ENCODE data around the gene TCF12.
"Not testable (repeated sequence)": the region's sequence is repeated elsewhere in the genome, so short reads cannot be mapped to it uniquely, and the experiment has no call there.

Gene TCF12

DNA sequence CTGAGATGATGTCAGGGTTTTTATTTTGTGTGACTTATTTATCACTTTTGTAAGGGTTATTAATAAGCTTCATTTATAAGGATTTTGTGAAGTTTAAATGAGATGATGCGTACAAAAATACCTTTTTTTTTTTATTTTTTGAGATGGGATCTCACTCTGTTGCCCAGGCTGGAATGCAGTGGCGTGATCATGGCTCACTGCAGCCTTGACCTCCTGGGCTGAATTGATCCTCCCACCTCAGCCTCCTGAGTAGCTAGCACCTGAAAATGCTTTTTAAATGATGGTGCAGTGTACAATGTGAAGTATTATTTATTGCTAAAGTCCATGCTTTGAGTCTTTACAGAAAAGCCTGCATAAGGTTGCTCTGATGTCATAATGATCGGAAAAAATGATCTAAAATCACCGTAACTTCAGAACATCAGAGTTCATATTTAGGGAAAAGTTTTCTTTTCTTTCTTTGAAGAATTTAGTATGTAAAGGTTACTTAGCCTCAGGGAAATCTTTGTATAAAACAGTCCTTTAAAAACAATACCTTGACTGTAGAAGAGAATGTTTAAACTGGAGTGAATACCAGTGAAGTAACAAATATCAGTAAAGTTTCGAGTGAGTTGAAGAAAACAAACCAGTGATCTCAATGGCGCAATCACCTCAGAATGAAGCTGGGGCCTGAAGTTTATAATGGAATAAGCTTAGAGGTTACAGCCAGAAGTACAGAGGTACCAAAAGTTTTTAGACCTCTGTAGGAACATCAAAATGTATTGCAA, 29.7 kb downstream of the TCF12 start:
- DNase-seq = no peak

DNA sequence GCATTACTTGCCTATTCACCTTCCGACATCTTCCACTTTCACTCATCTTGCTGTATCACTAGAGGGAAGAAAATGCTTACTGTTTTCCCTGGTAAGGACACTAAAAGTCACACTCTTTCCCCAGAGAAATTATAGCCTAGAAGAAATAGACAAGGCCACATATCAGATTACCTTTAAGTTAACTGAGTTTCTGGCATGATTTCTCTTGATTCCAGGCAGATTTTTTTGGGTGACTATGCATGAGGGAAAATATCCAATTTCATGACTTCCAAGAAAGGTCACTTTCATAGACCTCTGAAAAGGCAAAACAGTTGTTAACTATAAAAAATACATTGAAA, 30.3 kb downstream of the TCF12 start:
- no peak for DNase-seq

- no peak for DNase-seq
These were observed 32.5 kb downstream of the TCF12 start for GRCh38 chr15:56950979-56951378.

GRCh38 chr15:56953790-56954189, 35.3 kb downstream of the TCF12 start:
- no peak for DNase-seq

- DNase-seq = not testable (repeated sequence)
These were observed 36.6 kb downstream of the TCF12 start for GRCh38 chr15:56955011-56955410.

DNA sequence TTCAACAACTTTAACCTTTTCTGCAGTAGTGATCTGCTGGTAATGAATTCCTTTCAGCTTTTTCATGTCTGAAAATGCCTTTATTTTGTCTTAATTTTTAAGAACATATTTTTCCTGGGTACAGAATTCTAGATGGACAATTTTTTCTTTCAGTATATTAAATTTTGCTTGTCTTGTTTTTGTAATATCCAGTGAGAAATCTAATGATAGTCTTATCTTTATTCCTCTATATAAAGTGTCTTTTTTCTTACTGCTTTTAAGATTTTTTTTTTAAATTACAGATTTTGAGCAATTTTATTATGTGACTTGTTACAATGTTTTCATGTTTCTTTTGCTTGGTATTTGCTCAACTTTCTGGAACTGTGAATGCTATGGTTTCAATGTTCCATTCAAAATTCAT, 38.1 kb downstream of the TCF12 start:
- no peak for DNase-seq

- no peak for DNase-seq
These were observed 39.5 kb downstream of the TCF12 start for GRCh38 chr15:56957812-56958406.

GRCh38 chr15:56959318-56959648, 40.8 kb downstream of the TCF12 start:
- DNase-seq = no peak

GRCh38 chr15:56960116-56960515, 41.7 kb downstream of the TCF12 start:
- no peak for DNase-seq

DNA sequence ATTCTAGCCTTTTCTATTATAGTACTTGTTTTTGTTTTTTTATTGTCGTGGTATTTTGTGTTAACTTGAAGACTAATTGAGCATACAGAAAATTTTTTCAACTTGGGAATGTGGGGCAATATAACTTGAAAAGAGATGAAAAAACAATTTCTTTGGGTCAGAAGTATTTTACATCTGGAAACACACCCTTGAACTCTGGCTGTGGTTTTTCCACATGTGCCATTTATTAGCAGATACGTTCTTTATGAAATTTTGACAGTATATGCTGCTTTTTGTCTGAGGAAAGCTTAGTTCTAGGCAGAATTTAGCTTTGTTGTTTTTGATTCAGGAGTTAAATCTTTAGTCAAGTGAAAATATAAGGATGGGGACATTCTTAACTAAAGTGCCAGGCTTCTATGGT, 44.7 kb downstream of the TCF12 start:
- DNase-seq = no peak

DNA sequence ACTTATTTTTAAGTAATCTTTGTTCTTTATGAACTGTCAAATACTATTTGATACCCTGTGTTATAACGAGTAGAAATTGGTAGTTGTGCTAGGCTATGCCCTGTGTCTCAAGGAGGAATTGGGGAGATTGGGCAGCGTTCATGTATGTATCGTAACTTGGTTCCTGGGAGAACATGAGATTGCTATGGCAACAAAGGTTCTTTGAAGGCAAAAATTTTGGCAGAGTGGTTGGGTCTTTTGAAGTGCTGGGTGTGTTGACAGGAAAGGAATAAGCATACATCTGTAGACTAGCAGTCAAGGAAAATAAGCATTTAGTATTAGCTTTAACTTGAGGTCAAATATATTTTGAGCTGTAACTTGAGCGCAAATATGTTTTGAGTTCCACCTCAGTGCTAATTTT, 45.3 kb downstream of the TCF12 start:
- no peak for DNase-seq

DNA sequence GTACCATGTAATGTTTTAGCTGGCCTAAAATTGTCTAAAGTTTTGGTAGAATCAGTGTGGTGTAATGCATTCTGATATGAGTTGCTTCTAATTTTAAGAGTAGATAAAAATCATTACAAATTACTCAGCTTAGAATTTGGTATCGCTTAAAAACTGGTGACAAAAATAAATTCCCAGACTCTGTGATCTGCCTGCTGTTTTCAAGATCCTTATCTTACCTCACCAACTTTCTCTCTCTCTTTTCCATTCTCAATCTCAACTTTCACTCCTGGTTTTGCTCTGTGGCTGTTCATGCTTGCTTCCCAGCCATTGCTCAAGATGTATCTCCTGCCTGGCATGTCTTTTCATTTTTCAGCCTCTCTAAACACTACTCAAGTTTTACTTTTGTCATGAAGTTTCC, 45.7 kb downstream of the TCF12 start:
- DNase-seq = no peak

DNA sequence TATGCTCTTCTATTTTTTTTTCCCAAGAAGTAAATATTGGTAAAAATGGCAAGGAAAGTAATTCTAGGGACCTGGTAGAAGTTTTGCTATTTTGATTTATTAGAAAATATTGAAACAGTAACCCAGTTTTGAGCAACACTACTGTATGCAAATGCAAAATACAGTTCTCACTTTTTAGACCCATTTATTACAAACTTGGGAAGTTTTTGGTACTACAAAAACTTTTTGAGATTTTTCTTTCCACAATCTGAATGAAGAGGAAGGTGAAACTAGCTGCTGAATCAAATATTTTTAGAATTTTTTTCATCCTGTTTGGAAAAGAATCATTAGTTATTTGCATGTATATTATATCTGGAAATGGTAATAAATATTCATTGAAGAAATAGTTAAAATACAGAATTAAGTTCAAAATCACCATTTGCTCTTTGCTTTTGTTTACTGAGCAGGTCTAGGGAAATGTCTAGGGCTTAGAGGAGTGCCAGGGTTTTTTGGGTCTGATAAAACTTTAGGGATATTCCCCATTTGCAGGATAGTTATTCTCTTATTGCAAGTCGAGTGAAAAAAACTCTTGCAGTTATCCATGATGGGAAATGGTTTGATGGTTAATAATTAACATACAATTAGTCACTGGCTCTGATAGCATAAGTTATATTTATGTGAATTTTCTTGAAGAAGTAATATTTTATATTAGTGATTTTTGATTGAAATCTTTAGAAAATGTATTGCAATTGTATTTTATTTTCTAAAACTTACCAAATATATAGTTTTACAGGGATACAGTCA, 47.0 kb downstream of the TCF12 start:
- no peak for DNase-seq

DNA sequence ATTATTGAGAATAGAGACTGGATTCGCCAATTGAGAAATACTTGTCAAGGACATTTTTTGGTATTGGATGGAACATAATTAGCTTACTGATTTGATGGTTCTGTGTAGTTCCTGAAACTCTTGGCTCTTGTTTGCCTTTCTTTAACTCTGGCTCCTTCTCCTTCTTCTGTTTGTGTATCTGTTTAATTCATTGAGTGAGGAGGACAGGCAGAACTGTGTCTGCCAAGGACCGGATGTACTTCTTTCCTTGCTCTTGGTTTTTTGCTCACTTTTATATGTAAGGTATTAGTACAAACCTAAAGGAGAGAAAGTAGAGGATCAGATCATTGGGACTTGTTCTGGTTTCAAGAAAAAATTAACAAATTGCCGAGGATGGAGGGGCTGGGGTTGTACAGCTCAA, 48.9 kb downstream of the TCF12 start:
- DNase-seq = no peak

- DNase-seq = no peak
These were observed 49.8 kb downstream of the TCF12 start for GRCh38 chr15:56968256-56968655.

DNA sequence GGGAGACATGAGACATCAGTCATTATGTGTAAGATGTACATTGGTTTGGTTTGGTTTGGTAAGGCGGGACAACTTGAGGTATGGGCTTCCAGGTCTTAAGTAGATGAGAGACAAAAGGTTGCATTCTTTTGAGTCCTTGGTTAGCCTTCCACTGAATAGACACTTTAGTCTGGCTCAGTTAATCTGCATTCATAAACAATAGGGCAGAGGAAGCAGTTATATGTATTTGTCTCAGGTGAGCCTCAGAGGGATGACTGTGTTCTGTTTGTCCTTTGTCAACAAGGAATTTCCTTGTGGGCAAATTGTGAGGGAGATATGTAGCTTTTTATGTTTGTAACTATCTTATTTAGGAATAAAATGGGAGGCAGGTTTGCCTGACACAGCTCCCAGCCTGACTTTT, 50.4 kb downstream of the TCF12 start:
- DNase-seq = no peak

- DNase-seq = no peak
These were observed 50.9 kb downstream of the TCF12 start for GRCh38 chr15:56969265-56969895.

GRCh38 chr15:56971571-56971970, 53.1 kb downstream of the TCF12 start:
- DNase-seq = no peak

- DNase-seq = no peak
These were observed 53.6 kb downstream of the TCF12 start for GRCh38 chr15:56972016-56972415.

DNA sequence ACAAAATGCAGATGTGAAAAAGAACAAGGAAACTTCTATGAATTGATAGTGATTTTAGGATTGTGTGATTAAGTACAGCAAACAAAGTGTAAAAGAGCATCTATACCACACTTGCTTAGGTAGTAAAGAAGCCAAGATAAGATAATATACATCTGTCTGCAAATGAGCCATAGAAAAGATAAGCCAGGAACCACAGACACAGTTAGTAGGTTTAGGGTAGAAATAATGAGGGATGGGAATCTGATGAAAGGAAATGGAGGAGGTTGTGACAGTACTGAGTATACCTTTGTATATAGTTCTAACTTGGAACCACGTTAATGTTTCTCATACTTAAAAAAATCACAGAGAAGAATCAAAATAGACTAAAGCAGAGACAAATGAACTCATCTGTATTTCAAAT, 54.0 kb downstream of the TCF12 start:
- no peak for DNase-seq

DNA sequence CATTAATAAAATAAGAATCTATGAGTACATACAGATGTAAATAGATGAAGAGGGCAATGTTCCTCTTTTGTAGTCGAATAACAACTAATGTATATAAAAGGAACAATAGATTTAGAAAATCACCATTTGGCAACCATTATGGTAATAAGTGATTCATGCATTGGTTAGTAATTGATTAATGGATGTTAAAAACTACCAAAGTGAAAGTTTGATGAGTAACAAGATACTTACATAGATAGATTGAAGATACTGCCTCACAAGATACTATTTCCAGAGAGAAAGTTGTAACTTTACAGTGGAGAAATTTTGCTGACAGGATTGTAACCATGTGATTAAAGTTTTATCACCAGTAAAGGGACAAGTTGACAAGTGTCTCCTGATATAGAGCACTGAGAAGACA, 55.0 kb downstream of the TCF12 start:
- DNase-seq = no peak

GRCh38 chr15:56977232-56977631, 58.8 kb downstream of the TCF12 start:
- no peak for DNase-seq

DNA sequence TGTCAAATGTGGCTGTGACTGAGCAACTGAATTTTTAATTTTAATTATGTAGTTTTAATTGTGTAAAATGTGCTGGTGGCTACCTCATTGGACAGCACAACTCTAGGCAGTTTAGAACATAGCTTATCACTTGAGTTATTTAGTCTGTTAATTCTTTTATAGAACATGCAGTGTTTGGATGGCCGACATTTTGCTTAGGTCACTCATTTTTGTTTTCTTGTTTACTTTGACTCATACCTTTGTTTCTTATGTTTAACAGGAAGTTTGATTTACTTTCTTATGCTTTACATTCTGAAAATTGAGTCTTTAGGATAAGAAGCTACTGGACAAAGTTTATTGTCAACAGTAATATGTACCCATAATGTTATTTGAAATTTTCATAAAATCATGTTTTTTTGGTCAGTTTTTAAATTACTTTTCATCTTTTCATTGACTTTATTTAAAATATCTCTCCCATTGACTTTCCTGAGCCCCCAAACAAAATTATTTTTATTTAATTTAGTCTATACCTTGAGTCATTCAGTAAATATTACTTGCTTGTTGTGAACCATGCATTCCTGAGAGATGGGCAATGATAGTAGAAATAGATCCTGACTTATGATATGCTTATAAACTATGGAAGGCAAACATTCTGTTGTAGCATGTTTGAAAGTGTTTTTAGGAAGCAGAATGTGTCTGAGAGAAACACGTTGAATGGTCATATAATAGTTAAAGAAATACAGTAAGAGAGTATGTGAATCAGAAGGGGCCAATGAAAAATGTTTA, 60.6 kb downstream of the TCF12 start:
- DNase-seq = no peak

All from activated naive CD4-positive, alpha-beta T cell (primary cell).